Activated B cell treated with CpG ODN at 0.5 μM for 24 hours (primary cell): ENCODE results near the gene SLC35A1. TPM values are rescaled to one million over a fixed set of nuclear protein-coding genes. Genes with fewer than 3 reads are reported as not detected.

Experiments
- ATAC-seq: fragments of 200-7000 bp; cut with Tn5 transposase; one replicate; pipeline ENCODE4 v1.10.0; 2021; ENCODE audit warnings: low read depth, mild to moderate bottlenecking, moderate library complexity
- CTCF ChIA-PET: fragments of 350-600 bp; sonication (Branson Sonifier 250); formaldehyde crosslinking; loops from one replicate; lab custom pipeline; 2021; ENCODE audit warnings: antibody characterized with exemption; lab: Charles Lee
- POLR2A ChIA-PET: fragments of 350-600 bp; sonication (Branson Sonifier 250); formaldehyde crosslinking; loops from one replicate; lab custom pipeline; 2021; ENCODE audit warnings: antibody characterized with exemption; lab: Charles Lee
- DNase-seq: peaks from one replicate; pipeline ENCODE4 v3.0.0; 2022
- H3K27ac Mint-ChIP-seq: one replicate; pipeline ENCODE4 v1.8.0; 2020; ENCODE audit warnings: mixed read lengths
- H3K27me3 Mint-ChIP-seq: one replicate; pipeline ENCODE4 v1.8.0; 2021; ENCODE audit warnings: mixed read lengths
- H3K36me3 Mint-ChIP-seq: one replicate; pipeline ENCODE4 v1.8.0; 2021; ENCODE audit warnings: low read depth, mixed read lengths
- H3K4me1 Mint-ChIP-seq: one replicate; pipeline ENCODE4 v1.8.0; 2021; ENCODE audit warnings: mixed read lengths
- H3K4me3 Mint-ChIP-seq: one replicate; pipeline ENCODE4 v1.8.0; 2020; ENCODE audit warnings: mild to moderate bottlenecking, mixed read lengths
- H3K9me3 Mint-ChIP-seq: one replicate; pipeline ENCODE4 v1.8.0; 2020; ENCODE audit warnings: mixed read lengths
- intact Hi-C: fragments of 100-400 bp; cut with micrococcal nuclease; formaldehyde crosslinking; loops from one replicate; pipeline ENCODE4 v1.15.1; 2024
- total RNA-seq: library from RNA; stranded (reverse); gene quantifications from 2 replicates; pipeline ENCODE4 v1.2.3, GENCODE V29; 2022
- TF ChIP-seq, protein P1 (sequence below): fragments of 200-600 bp; IDR thresholded peaks from one replicate; pipeline ENCODE4 v1.8.0; 2022; ENCODE audit warnings: antibody characterized with exemption, mild to moderate bottlenecking

SLC35A1 gene
- total RNA-seq, 1 donor from 2014 or later: 8.7 TPM

DNA sequence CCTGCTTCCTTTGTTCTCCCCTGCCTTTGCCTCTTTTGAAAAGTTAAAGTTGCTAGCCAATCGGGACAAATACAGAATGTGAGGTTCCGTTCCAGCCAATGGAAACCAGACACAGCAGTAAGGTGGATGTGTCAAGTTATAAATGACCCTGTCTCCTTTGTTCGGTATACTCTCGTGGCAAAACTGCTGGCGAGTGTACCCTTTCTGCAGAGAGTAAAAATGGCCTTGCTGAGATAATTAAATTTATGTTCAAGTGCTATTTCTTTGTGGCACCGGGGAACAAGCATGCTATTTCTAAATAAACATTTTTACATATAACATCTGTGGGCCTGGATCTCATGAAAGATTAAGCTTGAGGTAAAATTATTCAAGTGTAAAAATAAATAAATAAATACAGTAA, 66.8 kb downstream of the SLC35A1 start:
- DNase-seq (no peak), ATAC-seq (no peak)
- Mint-ChIP-seq H3K27ac (no peak overlapping the region), H3K36me3 (peaks cover 50% of the 10 kb centered on the region), H3K4me3 (no peak overlapping the region), H3K27me3 (no peaks in the 10 kb centered on the region), H3K4me1 (peaks cover 17% of the 10 kb centered on the region), H3K9me3 (peaks cover 9% of the 10 kb centered on the region)
- intact Hi-C loops: no loop called here
- POLR2A ChIA-PET: no interaction called here
- CTCF ChIA-PET: no interaction called here
- TF ChIP-seq, protein P1, sequence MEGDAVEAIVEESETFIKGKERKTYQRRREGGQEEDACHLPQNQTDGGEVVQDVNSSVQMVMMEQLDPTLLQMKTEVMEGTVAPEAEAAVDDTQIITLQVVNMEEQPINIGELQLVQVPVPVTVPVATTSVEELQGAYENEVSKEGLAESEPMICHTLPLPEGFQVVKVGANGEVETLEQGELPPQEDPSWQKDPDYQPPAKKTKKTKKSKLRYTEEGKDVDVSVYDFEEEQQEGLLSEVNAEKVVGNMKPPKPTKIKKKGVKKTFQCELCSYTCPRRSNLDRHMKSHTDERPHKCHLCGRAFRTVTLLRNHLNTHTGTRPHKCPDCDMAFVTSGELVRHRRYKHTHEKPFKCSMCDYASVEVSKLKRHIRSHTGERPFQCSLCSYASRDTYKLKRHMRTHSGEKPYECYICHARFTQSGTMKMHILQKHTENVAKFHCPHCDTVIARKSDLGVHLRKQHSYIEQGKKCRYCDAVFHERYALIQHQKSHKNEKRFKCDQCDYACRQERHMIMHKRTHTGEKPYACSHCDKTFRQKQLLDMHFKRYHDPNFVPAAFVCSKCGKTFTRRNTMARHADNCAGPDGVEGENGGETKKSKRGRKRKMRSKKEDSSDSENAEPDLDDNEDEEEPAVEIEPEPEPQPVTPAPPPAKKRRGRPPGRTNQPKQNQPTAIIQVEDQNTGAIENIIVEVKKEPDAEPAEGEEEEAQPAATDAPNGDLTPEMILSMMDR: no peak

GRCh38 chr6:87540539-87540938, 67.8 kb downstream of the SLC35A1 start:
- TF ChIP-seq, protein P1: no peak
- peaks cover 56% of the 10 kb centered on the region for H3K36me3 Mint-ChIP-seq
- CTCF ChIA-PET: no interaction called here
- DNase-seq (no peak), ATAC-seq (no peak)
- peaks cover 24% of the 10 kb centered on the region for H3K4me1 Mint-ChIP-seq
- H3K27ac Mint-ChIP-seq: no peak overlapping the region
- POLR2A ChIA-PET: no interaction called here
- H3K4me3 Mint-ChIP-seq: no peak overlapping the region
- no peaks in the 10 kb centered on the region for H3K27me3 Mint-ChIP-seq
- H3K9me3 Mint-ChIP-seq: peaks cover 9% of the 10 kb centered on the region
- intact Hi-C loops: no loop called here

GRCh38 chr6:87541041-87541440, 68.3 kb downstream of the SLC35A1 start:
- TF ChIP-seq, protein P1: no peak
- intact Hi-C loops: no loop called here
- H3K27ac Mint-ChIP-seq: no peak overlapping the region
- peaks cover 24% of the 10 kb centered on the region for H3K4me1 Mint-ChIP-seq
- CTCF ChIA-PET: no interaction called here
- peaks cover 61% of the 10 kb centered on the region for H3K36me3 Mint-ChIP-seq
- no peak for ATAC-seq
- H3K9me3 Mint-ChIP-seq: peaks cover 9% of the 10 kb centered on the region
- POLR2A ChIA-PET: no interaction called here
- no peak for DNase-seq
- no peaks in the 10 kb centered on the region for H3K27me3 Mint-ChIP-seq
- H3K4me3 Mint-ChIP-seq: no peak overlapping the region

GRCh38 chr6:87541744-87542143, 69.0 kb downstream of the SLC35A1 start:
- Mint-ChIP-seq H3K27me3 (no peaks in the 10 kb centered on the region), H3K4me1 (peaks cover 23% of the 10 kb centered on the region), H3K4me3 (no peak overlapping the region), H3K36me3 (peaks cover 65% of the 10 kb centered on the region), H3K27ac (no peak overlapping the region), H3K9me3 (peaks cover 9% of the 10 kb centered on the region)
- intact Hi-C loops: no loop called here
- DNase-seq: no peak
- ChIA-PET POLR2A (no interaction called here), CTCF (no interaction called here)
- ATAC-seq: no peak
- TF ChIP-seq, protein P1: no peak

DNA sequence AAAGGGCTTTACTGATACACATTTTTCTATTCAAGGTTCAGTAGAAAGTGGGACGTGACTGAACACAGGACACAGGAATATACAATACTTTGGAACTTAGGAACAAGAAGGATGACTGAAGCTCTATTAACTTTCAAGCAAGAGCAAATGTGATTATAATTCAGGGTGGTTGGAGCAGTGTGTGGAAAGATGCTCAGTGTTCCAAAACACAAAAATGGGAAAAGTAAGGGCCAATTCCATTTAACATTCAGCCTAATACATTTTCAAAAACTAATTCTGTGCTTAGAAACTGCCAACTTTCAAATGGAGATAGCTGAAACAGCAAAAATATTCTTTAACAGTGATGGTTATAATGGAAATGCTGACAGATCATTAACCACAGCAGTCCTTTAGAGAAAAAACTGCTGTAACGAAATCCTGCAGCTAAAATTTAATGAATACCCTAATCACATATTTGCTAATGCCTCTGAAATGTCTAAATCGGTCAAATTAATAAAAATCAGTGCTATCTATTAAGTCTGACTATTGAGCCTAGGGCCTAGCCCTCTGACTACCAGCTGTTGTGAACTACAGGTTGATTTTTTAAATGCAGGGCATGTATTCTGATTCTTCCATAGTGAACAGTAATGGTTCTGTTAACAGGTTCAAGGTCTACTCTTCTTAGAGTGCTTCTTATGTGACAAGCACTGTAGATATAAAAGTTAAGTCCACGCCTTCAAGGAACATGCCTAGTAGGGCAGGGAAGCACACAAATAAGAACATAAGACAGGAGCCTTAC, 71.1 kb downstream of the SLC35A1 start:
- Mint-ChIP-seq H3K4me3 (no peak overlapping the region), H3K27me3 (no peaks in the 10 kb centered on the region), H3K36me3 (peaks cover 70% of the 10 kb centered on the region), H3K9me3 (peaks cover 9% of the 10 kb centered on the region), H3K4me1 (peaks cover 13% of the 10 kb centered on the region), H3K27ac (no peak overlapping the region)
- ChIA-PET CTCF (interaction anchor here (0.6 kb wide), 1 partner anchor 15 kb away, joined by 4 read pairs; no protein-coding TSS in a partner anchor), POLR2A (no interaction called here)
- DNase-seq (no peak), ATAC-seq (no peak)
- TF ChIP-seq, protein P1: no peak
- intact Hi-C loops: no loop called here
